Brain microvascular endothelial cell (primary cell): ENCODE data around the gene VAMP8.
A peak's percentile ranks its signal among the peaks of the same experiment; 100 is the strongest.

Source experiments
- DNase-seq: peaks from one replicate; pipeline ENCODE4 v3.0.0-alpha.2; 2020
- H3K27ac ChIP-seq: fragments of 250-450 bp; sonication (Bioruptor Pico); 2 replicates; pipeline ENCODE4 v1.5.1; 2020; ENCODE audit warnings: mild to moderate bottlenecking, moderate library complexity
- H3K27me3 ChIP-seq: fragments of 250-450 bp; sonication (Bioruptor Pico); replicated peaks from 2 replicates; pipeline ENCODE4 v1.5.1; 2020; ENCODE audit warnings: mild to moderate bottlenecking
- H3K36me3 ChIP-seq: fragments of 250-450 bp; sonication (Bioruptor Pico); replicated peaks from 2 replicates; pipeline ENCODE4 v1.5.1; 2020; ENCODE audit warnings: mild to moderate bottlenecking
- H3K4me3 ChIP-seq: 2 replicates; pipeline ENCODE4 v1.5.1; 2011; ENCODE audit warnings: low read depth, mild to moderate bottlenecking, control low read depth, low read length, moderate library complexity
- in situ Hi-C: cut with HindIII; loops from 2 replicates; pipeline ENCODE4 v1.10.0; 2017; ENCODE audit warnings: low sequenced_read_pairs, low pct_ligation_motif_present
- TF ChIP-seq, protein P1 (sequence below): IDR thresholded peaks from 2 replicates; pipeline ENCODE4 v1.5.1; 2011; ENCODE audit warnings: low read depth, mild to moderate bottlenecking, moderate library complexity, low read length, control low read depth, inconsistent platforms; ENCODE audit errors: missing control alignments

VAMP8 gene

DNA sequence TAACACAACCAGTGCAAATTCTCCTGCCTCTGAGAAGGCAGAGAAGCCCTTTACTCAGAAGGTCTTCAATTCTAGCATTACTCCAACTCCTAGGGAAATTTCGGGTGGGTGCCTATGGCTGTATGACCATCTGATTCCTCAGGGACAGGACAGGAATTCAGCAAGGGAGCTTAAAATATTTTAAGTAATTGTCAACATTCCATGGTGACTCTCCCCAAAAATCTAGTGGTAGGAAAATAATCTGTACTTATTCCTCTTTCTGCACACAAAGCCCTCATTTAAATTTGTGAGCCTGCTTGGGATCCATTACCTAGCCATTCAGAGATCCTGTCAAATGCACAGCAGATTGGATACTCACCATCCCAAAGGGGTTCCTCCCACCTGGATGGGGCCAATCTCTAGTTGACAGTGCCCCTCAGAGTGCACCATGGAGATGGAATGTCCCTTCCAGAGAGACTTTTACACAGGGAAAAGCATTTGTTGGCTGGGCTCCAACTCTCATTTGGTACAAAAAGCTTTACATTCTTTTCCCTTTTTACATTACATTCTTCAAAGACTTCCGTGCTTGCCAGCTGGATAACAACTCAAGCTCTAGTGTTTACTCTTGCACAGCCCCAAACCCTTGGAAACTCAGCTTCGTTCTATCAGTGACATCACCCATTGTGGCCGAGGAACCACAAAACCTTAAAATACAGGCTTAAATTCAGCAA lies 28.2 kb downstream of the VAMP8 start:
- no peaks in the 10 kb centered on the region for H3K27me3 ChIP-seq
- no peak overlapping the region for H3K4me3 ChIP-seq
- TF ChIP-seq, protein P1, sequence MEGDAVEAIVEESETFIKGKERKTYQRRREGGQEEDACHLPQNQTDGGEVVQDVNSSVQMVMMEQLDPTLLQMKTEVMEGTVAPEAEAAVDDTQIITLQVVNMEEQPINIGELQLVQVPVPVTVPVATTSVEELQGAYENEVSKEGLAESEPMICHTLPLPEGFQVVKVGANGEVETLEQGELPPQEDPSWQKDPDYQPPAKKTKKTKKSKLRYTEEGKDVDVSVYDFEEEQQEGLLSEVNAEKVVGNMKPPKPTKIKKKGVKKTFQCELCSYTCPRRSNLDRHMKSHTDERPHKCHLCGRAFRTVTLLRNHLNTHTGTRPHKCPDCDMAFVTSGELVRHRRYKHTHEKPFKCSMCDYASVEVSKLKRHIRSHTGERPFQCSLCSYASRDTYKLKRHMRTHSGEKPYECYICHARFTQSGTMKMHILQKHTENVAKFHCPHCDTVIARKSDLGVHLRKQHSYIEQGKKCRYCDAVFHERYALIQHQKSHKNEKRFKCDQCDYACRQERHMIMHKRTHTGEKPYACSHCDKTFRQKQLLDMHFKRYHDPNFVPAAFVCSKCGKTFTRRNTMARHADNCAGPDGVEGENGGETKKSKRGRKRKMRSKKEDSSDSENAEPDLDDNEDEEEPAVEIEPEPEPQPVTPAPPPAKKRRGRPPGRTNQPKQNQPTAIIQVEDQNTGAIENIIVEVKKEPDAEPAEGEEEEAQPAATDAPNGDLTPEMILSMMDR: no peak
- in situ Hi-C loops: no loop called here
- peak; percentile 94 for DNase-seq
- peaks cover 9% of the 10 kb centered on the region for H3K36me3 ChIP-seq
- peak overlapping the region; percentile 17 for H3K27ac ChIP-seq

DNA sequence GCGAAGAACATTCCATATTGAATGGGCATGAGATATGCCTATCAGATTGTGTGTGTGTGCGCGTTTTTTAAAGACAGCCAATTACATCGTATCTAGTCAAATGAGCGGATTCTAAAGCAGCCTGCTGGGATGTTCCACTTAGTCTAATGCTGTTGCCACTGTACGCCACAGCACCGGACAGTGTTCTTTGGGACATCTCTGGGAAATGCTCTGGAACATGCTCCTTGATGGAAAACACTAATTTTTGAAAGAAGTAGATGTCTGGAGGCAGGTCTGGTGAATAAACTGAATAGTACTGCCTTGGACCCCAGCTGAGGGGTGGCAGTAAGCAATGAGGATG lies 28.7 kb downstream of the VAMP8 start:
- Histone ChIP-seq H3K27ac (peak overlapping the region; percentile 23), H3K36me3 (peaks cover 9% of the 10 kb centered on the region), H3K27me3 (no peaks in the 10 kb centered on the region), H3K4me3 (no peak overlapping the region)
- no peak for DNase-seq
- TF ChIP-seq, protein P1: no peak
- in situ Hi-C loops: no loop called here

DNA sequence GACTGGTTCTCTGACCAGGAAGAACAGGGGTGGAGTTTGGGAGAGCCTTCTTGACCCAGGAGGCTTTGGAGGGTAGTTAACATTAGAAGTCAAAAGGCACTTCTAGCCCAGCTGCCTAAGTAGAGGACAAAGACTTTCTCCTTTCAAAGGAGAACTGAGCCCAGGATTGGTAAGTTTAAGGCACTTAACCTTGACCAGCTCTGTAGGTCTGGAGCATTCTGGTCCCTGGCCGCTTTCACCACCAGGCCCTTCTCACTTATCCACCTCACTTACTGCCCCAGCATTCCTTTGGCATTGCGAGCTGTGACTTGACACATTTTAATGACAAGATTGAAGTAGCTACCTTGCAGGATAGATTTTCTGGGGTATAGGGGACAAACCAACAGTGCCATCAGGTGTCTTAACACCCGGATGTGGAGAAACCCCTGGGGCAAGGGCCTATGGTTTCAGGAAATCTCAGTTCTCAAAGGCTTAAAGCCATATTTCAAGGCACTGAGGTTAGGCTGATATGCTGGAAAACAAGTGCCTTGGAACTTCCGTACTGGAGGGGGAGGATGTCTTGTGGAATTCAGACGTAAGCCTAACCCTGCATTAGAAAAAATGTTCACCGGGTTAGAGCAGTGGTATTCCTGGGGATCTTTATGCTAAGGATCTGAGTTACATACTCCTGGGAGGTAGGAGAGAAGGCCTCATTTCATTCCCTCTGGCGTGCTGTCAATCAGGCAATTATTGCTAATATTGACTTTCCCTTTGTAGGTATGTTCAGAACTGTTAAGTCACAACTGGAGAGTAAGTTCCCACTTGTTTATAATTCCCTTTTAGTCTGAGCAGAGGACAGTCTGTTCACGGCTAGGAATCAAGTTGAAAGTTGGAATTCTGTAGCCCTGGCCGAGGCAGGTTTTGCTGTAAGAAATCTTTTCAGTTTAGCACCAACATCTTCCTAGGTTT lies 30.2 kb downstream of the VAMP8 start:
- H3K4me3 ChIP-seq: no peak overlapping the region
- DNase-seq: no peak
- no peaks in the 10 kb centered on the region for H3K27me3 ChIP-seq
- TF ChIP-seq, protein P1: no peak
- peaks cover 9% of the 10 kb centered on the region for H3K36me3 ChIP-seq
- in situ Hi-C loops: no loop called here
- no peak overlapping the region for H3K27ac ChIP-seq

DNA sequence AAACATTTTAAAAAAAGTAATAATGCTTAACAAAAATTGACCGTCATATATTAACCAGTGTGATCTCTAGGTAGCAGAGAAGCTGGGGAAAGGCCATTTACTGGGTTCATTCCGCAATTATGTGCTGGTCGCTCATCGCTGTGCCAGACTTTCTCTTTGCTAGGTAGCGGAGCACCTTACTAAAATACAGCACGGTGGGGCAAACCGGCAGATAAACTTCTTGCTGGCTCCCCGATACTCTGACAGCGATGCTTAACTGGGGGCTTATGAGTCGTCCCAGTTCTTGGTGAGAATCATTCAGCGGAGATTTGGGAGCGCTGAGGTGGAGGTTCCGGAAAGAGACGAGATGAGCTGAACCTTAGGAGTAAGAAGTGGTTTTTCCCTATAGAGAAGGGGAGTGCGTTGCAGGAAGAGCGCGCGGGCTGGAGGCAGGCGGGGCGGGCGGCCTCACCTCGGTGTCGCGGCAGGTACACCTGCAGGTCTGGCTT lies 33.9 kb downstream of the VAMP8 start:
- H3K27ac ChIP-seq: peak overlapping the region; percentile 56
- no peaks in the 10 kb centered on the region for H3K27me3 ChIP-seq
- H3K4me3 ChIP-seq: peak overlapping the region; percentile 74
- in situ Hi-C loops: no loop called here
- H3K36me3 ChIP-seq: peaks cover 9% of the 10 kb centered on the region
- DNase-seq: no peak
- TF ChIP-seq, protein P1: no peak

DNA sequence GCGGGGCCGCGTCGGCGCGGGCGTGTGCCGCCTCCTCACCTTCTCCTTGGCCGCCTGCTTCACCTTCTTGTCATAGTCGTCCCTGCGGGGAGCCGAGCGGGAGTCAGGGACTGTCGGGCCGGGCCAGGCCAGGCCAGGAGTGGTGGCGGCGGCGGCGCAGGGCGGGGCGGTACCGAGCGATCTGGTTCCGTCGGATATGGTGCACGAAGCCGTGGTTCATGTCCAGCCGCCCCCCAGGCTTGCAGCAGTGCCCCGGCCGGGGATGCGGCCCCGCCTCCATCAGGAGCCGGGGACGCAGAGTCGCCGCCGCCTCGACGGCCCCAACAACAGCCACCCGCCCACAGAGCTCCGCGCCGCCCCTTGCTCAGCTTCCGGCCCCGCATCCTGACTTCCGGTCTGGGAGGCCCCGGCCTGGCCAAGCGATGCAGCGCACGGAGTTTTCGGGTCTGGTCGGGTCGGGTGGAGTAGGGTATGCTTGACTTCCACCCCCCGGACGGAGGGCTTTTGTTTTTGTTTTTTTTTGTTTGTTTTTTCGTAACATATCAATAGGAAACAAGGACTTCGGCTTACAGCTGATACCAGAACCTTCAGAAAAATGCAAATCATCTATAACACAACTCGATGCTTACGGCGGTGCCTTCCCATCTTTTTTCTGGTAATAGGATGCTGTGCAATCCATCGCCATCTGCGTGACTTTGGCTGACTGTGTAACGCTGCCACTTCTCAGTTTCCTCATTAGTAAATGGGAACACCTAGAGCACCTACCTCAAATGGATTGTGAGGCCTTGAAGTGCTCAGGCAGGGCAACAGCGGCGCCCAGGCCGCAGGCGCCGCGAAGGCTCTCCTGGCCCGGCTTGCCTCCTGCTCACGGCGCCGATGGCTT lies 34.6 kb downstream of the VAMP8 start, which contains the start of gene C2orf68:
TSS of gene C2orf68 (minus strand) at position 362 of the 883 bp plus-strand sequence. CDS start at position 280, 82 bp downstream.
- in situ Hi-C loops: no loop called here
- H3K4me3 ChIP-seq: peak within 1 kb of the TSS; percentile 74
- peak within 1 kb of the TSS; percentile 56 for H3K27ac ChIP-seq
- no peaks in the 10 kb centered on the region for H3K27me3 ChIP-seq
- peaks cover 9% of the 10 kb centered on the region for H3K36me3 ChIP-seq
- TF ChIP-seq, protein P1: no peak
- DNase-seq: peak; percentile 76
